Body of pancreas (tissue), 4 donors: ENCODE results near the gene MYO15A. TPM values are rescaled to one million over a fixed set of nuclear protein-coding genes. Genes with fewer than 3 reads are reported as not detected.

Source experiments
- ATAC-seq: fragments of 150-250 bp; one replicate; pipeline ENCODE4 v1.9.1; 2016
- DNase-seq, 4 donors: peaks; one replicate each; pipeline ENCODE4 v3.0.0-alpha.2; 2019
- H3K27ac ChIP-seq, 4 donors: fragments of 200-600 bp; sonication (generic); 1 replicate in 3 of 4; 2 replicates in 1 of 4; pipeline versions ENCODE4 v1.5.1 to v1.6.1; 2016 to 2019; ENCODE audit warnings: mild to moderate bottlenecking in 1 of 4, mixed read lengths in 1 of 4, moderate library complexity in 1 of 4
- H3K27me3 ChIP-seq, 2 donors: fragments of 200-600 bp; sonication (generic); one replicate each; pipeline ENCODE4 v1.6.0; 2016; ENCODE audit warnings: mild to moderate bottlenecking in 1 of 2
- H3K36me3 ChIP-seq, 2 donors: fragments of 200-600 bp; sonication (generic); replicated peaks in 1 of 2; 2 replicates each; pipeline ENCODE4 v1.5.1; 2016; ENCODE audit warnings: low read depth in 2 of 2; ENCODE audit not compliant: insufficient read depth in 1 of 2
- H3K4me1 ChIP-seq: fragments of 200-600 bp; sonication (generic); one replicate; pipeline ENCODE4 v1.6.0; 2016
- H3K4me3 ChIP-seq, 2 donors: fragments of 200-600 bp; sonication (generic); 1 replicate in 1 of 2; 2 replicates in 1 of 2; pipeline ENCODE4 v1.5.1; 2016 to 2019
- H3K9me3 ChIP-seq, 3 donors: fragments of 200-600 bp; sonication (generic); 1 replicate in 2 of 3; 2 replicates in 1 of 3; pipeline ENCODE4 v1.5.1; 2016
- POLR2A ChIP-seq, 3 donors: fragments of 450-650 bp; IDR thresholded peaks; one replicate each; pipeline ENCODE4 v1.6.1; 2016; ENCODE audit warnings: antibody characterized with exemption in 3 of 3, mild to moderate bottlenecking in 2 of 3
- WGBS, 2 donors: methylation state at CpG; one replicate each; pipeline ENCODE4 v1.1.5; 2017; 5-methylcytosine and 5-hydroxymethylcytosine counted together
- intact Hi-C: fragments of 100-400 bp; cut with DNase I; formaldehyde crosslinking; loops from one replicate; pipeline ENCODE4 v1.15.1; 2023
- total RNA-seq, 2 donors: library from RNA; depleted of rRNA; stranded (reverse); fragments of >200 nt; gene quantifications; one replicate each; pipeline ENCODE4 v1.1.0, GENCODE V29; 2016
- TF ChIP-seq, protein P1 (sequence below), 7 experiments: fragments of 450-650 bp in 4 of 7; fragments of 200-600 bp in 3 of 7; sonication (generic) in 3 of 7; IDR thresholded peaks; one replicate each; pipeline ENCODE4 v1.5.1; 2016 to 2019; ENCODE audit warnings: antibody characterized with exemption in 7 of 7

Gene MYO15A
- total RNA-seq, 2 donors from 2014 or later: under 0.01 to 1.3 TPM

DNA sequence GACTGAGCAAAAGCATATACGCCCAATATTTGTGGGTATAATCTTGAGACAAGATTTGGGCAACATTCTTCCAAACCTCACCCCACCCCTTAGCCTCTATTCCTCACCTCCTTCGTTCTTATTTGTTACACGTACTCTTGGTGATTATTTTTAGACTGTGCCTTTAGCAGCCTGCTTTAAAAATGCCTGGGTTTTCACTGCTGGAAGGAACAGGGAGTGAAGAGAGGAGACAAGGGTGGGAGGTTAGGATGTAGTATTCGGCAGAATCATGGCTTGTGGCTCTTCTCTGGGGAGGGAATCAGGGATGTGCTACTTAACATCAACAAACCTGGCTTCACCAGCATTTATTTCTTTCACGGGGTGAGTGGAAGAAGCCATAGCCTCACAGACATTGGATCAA lies 86.7 kb downstream of the MYO15A start:
- intact Hi-C loops: no loop called here
- 80 to 84% methylated on average over 5 of the region's 5 CpGs for WGBS, 2 donors
- H3K4me3 ChIP-seq: no peak overlapping the region
- no peaks in the 10 kb centered on the region for H3K9me3 ChIP-seq
- peaks cover 0 to 9% of the 10 kb centered on the region in 2 donors for H3K36me3 ChIP-seq
- H3K4me1 ChIP-seq: peaks cover 51% of the 10 kb centered on the region
- TF ChIP-seq, protein P1, sequence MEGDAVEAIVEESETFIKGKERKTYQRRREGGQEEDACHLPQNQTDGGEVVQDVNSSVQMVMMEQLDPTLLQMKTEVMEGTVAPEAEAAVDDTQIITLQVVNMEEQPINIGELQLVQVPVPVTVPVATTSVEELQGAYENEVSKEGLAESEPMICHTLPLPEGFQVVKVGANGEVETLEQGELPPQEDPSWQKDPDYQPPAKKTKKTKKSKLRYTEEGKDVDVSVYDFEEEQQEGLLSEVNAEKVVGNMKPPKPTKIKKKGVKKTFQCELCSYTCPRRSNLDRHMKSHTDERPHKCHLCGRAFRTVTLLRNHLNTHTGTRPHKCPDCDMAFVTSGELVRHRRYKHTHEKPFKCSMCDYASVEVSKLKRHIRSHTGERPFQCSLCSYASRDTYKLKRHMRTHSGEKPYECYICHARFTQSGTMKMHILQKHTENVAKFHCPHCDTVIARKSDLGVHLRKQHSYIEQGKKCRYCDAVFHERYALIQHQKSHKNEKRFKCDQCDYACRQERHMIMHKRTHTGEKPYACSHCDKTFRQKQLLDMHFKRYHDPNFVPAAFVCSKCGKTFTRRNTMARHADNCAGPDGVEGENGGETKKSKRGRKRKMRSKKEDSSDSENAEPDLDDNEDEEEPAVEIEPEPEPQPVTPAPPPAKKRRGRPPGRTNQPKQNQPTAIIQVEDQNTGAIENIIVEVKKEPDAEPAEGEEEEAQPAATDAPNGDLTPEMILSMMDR (IDR thresholded peaks at IDR 0.05): no peak
- TF ChIP-seq POLR2A (IDR thresholded peaks at IDR 0.05): no peak
- H3K27ac ChIP-seq: no peak overlapping the region
- no peak for DNase-seq
- ATAC-seq: no peak
- H3K27me3 ChIP-seq: no peaks in the 10 kb centered on the region

DNA sequence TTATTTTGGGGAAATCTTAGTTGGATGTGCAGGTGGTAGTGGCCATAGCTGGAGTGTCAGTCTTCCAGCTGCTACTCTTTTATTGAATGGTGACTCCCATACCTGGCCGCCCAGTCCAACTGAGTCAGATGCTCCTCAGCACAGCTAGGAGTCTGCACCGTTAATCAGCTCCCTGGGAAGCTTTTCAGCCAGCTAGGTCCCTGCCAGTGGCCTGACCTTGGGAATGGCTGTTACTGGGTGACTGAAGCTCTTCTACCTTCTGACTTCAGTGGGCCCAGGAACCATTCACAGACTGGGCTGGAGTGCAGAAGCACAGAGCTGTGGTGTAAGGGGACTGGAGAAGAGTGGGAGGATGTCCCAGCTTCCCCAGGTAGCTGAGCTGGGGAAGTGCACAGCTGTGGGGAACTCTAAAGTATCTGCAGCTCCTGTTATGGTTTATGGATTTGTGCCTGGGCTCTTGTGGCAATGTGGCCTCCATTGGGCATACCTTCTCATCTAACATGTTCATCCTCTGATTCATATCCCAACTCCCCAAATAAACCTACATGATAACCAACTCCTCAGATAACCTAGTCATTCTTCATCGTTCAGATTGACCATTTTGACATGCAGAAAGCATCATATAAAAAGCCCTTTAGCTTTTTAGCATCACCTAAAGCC lies 89.1 kb downstream of the MYO15A start:
- no peak overlapping the region for H3K4me3 ChIP-seq

DNA sequence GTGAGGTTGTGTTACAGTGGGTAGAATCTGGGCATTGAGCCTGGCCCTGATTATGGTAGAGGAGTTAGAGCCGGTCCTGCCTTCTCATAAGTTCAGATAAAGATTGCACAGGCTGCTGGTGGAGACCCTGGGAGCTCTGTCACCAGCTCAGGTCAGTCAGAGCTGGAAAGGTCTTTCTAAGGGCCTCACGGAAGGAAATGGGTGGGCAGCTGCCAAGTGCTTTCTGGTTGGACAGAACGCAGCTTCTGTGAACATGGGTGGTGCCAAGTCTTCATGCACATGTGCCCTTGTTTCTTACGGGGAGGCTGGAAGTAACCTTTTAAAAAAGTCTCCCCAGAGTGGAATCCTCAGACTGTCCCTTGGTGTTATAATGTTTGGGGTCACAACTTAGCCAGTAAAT lies 90.0 kb downstream of the MYO15A start:
- Histone ChIP-seq H3K36me3 (peaks cover 0 to 9% of the 10 kb centered on the region in 2 donors), H3K27me3 (no peaks in the 10 kb centered on the region), H3K27ac (no peak overlapping the region), H3K4me1 (peaks cover 36% of the 10 kb centered on the region), H3K9me3 (no peaks in the 10 kb centered on the region), H3K4me3 (no peak overlapping the region)
- no peak for DNase-seq
- no peak for ATAC-seq
- intact Hi-C loops: no loop called here
- TF ChIP-seq, protein P1 (IDR thresholded peaks at IDR 0.05): no peak
- TF ChIP-seq POLR2A (IDR thresholded peaks at IDR 0.05): no peak
- 0 to 41% methylated on average over 1 to 4 of the region's 4 CpGs for WGBS, 2 donors

More for the DNA sequence above, 89.1 kb downstream of the MYO15A start:
- H3K36me3 ChIP-seq: peaks cover 0 to 9% of the 10 kb centered on the region in 2 donors
- no peak for TF ChIP-seq POLR2A (IDR thresholded peaks at IDR 0.05)
- TF ChIP-seq, protein P1 (IDR thresholded peaks at IDR 0.05): no peak
- H3K9me3 ChIP-seq: no peaks in the 10 kb centered on the region
- H3K4me1 ChIP-seq: peaks cover 31% of the 10 kb centered on the region
- intact Hi-C loops: no loop called here
- no peaks in the 10 kb centered on the region for H3K27me3 ChIP-seq
- ATAC-seq (no peak), DNase-seq (no peak)
- WGBS, 2 donors: 63% methylated on average over 3 of the region's 3 CpGs
- H3K27ac ChIP-seq: no peak overlapping the region

DNA sequence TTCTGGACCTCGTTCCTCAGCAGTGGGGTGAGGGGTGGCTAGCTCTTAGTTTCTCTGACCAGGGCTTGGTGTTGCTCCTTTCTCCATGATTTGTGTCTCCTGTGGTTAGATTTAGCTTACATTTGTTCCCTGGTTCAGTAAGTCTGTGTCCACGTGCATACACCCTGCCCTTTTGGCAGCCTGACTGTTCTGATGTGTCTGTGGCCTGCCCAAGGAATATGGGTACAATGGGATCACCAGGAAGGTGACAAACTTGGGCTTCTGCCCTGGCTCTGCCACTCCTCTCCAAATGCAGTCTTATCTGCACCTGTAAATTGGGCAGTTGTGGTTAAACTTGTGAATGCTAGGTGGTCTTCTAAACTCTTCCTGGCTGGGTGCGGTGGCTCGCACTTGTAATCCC lies 92.6 kb downstream of the MYO15A start:
- H3K9me3 ChIP-seq: no peaks in the 10 kb centered on the region
- no peak for DNase-seq
- no peak overlapping the region for H3K4me3 ChIP-seq
- intact Hi-C loops: no loop called here
- H3K27ac ChIP-seq: no peak overlapping the region
- TF ChIP-seq, protein P1 (IDR thresholded peaks at IDR 0.05): no peak
- no peak for TF ChIP-seq POLR2A (IDR thresholded peaks at IDR 0.05)
- 75 to 88% methylated on average over 4 of the region's 4 CpGs for WGBS, 2 donors
- peaks cover 0 to under 1% of the 10 kb centered on the region in 2 donors for H3K36me3 ChIP-seq
- peaks cover 49% of the 10 kb centered on the region for H3K4me1 ChIP-seq
- no peak for ATAC-seq
- H3K27me3 ChIP-seq: no peaks in the 10 kb centered on the region

DNA sequence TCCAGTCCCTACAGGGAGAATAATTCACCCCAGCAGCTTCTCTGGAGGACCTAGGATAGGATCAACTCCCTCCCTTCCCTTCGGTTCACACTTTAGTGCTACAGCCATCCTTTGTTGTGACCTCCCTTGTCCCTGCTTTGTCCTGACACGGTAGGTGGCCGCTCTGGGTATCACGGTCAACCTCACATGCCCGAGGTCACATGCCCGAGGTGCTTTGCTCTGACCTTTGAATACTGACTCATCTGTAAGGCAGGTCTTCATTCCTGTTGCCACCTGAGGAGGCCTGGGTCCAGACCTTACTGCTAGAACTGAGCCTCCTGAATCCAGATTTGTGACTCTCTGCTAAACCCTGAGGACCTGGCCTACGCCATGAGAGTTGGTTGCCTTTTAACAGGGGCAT lies 94.8 kb downstream of the MYO15A start:
- DNase-seq (no peak), ATAC-seq (no peak)
- peaks cover 0 to 7% of the 10 kb centered on the region in 2 donors for H3K36me3 ChIP-seq
- intact Hi-C loops: no loop called here
- TF ChIP-seq POLR2A (IDR thresholded peaks at IDR 0.05): no peak
- TF ChIP-seq, protein P1 (IDR thresholded peaks at IDR 0.05): no peak
- no peaks in the 10 kb centered on the region for H3K9me3 ChIP-seq
- WGBS, 2 donors: 66 to 73% methylated on average over 6 to 7 of the region's 7 CpGs
- H3K4me1 ChIP-seq: peaks cover 43% of the 10 kb centered on the region
- no peak overlapping the region for H3K4me3 ChIP-seq
- H3K27ac ChIP-seq: no peak overlapping the region
- no peaks in the 10 kb centered on the region for H3K27me3 ChIP-seq
